ENCODE results near the gene CARD6. TPM values are rescaled to one million over a fixed set of nuclear protein-coding genes. Genes with fewer than 3 reads are reported as not detected.
"Not testable (repeated sequence)": the region's sequence is repeated elsewhere in the genome, so short reads cannot be mapped to it uniquely, and the experiment has no call there.

CARD6 gene
- total RNA-seq, 1 experiment from 2014 or later = 2.5 TPM

DNA sequence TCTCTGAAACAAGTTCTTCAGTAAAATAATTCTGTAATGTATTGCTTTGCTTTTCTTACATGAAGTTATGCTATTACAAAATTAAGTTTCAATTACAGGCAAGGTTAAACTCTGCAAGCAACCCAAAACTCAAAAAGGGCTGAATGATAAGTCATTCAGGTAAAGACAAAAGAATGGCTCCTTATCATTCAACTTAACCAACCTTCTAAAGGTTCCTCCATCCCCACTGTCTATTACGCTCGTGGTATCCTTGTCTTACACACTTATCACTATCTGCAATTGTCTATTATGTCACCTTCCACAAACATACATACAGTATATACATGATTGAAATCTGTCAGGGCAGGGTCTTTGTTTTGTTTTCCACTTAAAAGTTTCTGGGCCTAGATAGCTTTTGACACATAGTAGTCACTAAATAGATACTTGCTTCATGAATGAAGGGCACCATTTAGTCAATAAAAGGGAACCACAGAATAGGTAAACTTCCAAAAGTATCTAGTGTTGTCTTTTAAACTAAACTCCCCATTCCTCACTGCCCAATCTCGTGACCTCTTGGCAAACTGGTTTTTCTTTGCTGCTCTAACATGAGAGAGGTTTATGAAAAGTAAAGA lies 13.0 kb upstream of the CARD6 start:
- no peak for DNase-seq (ENCODE audit: low read depth)

DNA sequence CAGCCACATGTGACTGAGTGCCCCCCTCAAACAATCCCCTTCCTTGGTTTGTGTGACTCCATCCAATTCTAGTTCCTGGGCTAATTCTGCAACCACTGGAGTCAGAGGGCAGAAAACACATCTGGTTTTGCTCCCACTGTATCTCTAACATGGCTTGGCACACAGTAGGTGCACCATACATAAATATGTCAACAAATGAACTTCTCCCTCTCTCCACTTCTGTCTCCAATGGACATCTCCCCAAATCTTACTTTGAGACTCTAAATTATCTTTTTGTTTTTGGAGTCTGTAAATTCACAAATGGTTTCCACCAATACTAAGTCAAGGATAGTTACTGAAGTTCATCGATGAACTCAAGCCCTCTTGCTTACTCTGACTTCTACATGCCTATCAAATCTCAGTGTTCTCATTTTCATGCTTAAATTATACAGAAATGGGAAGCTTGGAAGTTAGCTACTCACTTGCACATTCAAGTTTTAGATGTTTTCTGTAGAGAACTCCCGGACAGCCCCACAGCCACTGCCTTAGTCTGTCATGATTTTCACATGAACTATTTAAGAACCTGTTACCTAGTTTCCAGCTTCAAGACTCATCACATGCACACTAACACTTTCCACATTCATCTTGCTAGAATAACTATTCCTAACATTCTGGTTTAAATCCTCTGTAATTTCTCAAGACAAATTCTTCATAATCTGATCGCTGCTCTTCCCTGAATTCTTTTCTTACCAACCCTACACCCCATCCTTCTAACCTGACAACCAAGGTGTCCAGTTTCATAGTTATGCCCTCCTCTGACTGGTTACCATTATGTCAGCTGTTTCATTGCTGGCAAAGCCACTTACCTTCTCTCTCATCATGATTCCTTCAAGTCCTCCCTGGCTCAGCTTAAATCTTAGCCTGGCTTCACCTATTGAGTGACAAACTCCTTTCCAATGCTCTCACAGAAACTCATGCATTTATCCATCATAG lies 12.2 kb upstream of the CARD6 start:
- no peak for DNase-seq (ENCODE audit: low read depth)

DNA sequence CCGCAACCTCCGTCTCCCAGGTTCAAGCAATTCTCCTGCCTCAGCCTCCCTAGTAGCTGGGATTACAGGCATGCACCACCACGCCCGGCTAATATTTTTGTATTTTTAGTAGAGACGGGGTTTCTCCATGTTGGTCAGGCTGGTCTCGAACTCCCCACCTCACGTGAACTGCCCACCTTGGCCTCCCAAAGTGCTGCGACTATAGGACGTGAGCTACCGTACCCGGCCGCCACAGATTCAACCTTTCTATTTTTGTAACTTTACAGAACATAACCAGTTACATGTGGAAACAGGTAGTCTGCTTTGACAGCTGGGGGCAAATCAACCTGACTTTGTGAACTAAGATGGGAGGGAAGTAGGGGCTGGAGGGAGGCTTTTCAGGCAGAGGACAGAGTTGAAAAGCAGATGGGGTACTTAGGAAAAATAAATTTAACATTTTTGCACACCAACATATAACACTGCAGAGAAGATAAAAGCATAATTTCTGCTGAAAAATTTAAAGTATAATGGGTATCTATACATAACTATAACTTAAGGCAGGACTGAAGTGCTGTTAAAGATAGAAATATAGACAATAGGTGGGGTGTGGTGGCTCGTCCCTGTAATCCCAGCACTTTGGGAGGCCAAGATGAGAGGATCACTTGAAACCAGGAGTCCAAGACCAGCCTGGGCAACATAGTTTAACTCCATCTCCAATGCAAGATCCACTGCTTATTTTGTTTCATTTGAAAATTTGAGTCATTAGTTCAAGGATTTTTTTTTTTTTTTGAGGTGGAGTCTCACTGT lies 11.2 kb upstream of the CARD6 start:
- DNase-seq (ENCODE audit: low read depth) = no peak

DNA sequence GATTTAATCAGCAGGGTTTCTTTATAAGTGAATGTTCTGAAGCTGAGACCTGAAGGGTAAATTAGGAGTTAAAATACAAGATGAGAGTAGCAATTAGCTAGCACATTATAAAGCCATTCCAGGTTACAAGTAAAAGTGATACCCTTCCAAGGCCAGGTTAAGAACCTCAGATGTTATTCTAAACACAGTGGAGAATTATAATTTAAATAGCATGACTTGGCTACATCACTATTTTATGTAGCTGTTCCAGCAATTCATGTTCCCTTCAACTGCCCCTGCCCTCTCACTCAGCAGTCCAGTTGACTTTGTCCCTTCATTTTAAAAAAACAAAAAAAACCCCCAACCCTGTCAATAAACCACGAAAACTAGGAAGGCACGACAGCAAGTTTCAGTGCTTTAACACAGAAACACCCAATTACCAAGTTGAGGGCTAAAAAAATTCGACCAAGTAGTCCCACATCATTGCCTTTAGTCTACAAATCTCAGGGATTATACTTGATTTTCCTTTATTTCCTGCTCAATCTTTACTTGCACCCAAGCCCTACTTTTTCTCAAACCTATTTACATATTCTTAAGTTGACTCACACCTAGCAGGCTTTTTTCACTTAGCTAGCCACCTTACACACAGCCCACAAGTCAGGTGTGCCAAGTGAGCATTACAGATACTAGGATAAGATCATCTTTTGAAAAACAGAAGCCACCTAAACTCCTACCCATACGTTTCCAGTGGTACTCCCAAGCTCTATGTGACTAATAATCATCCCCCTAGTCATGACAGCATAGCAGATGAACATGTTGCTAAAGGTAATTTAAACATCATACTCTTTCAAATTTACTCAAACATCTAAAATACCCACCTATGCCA lies 9.6 kb upstream of the CARD6 start:
- DNase-seq (ENCODE audit: low read depth) = no peak

DNA sequence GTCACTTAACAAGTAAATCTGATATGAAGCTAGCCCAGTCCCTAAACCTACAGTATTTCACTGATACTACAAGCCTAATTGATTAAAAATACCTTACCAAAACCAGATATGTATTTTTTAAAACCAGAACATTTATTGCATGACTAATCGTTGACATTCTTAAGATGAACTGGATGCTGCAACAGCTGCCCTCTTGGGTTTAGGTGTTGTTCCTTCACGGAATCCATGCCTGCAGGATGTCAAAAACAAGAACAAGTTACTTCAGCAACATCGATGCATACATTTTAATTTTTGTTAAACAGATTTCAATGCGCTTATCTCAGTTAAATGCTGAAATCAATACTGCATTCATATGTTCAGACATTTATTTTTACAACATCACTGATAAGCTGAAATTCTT lies 8.8 kb upstream of the CARD6 start:
- no peak for DNase-seq (ENCODE audit: low read depth)

DNA sequence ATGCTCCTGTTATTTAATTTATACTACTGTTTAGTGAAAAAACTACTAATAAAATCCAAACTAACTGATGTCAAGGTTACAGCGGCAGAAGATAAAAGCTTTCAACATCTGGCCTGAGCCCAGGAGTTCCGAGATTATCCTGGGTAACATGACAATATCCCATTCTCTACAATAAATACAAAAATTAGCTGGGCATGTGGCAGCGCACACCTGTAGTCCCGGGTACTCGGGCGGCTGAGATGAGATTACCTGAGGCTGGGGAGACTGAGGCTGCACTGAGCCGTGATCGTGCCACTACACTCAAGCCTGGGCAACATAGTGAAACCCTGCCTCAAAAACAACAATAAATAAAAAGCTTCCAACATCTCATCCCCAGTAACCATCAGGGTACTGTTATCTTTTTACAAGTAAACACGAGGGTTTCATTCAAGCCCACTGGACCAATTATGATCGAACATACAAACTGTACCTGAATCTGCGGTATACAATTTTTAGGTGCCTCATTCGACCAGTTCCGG lies 7.4 kb upstream of the CARD6 start:
- DNase-seq (ENCODE audit: low read depth) = no peak

DNA sequence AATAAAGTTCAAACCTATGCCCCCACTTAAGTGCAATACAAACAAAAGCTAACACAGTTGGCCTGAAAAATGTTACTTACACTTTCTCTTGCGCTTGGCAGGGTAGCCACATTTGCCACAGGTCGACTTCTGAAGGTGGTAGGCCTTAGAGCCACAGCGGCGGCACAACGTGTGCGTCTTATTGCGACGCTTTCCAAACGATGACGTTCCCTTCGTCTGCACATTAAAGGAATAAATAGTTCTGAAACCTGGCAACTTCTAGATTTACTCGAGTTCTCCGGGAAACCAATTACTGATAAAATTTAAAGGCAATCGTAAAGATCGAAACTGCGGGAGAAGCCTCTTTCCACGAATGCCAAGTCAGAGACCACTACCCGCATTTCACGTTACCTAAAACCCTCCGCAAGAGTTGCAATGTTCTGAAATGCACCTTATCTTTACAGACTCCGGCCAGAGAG lies 6.7 kb upstream of the CARD6 start:
- DNase-seq (ENCODE audit: low read depth) = peak; percentile 21

DNA sequence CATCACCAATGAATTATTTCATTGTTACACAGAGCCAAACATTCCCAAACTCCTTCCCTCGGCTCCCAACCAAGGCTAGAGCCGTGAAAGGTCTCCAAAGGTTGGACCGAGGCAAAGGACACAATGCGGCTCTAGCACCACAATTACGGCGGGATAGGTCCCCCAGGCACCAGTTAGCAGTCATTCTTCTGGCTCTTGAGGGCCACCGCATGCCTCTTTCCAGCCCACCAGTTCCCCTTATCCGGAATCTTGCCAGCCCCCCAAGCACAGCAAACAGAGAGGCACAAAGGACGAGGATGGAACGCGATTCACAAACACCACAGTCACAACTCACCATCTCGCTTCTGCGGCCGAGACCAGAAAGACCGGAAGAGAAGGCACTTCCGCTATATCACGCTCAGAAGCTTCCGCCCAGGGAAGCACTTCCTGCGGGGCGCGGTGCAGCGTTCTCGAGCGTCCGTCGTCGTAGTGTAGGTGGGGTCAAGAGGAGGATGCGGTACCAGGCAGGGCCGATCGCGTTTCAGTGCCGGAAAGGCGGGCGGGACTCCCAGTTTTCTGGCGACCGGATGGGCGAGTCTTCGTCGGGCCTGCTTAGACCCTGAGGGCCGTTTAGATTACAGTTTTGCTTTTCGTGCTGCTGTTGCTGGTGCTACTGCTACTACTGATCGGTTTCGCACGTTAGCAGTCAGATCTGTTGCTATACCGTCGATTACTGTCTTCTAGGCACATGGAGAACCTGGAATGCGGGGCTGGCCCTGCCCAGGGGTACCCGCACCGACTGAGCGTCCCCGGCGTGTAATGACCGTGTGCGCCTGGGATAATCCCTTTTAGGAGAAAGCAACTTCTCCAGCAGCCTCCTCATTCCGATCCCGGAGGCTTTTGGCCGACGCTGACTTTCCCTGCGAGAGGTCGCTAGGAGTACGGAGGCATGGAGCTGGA lies 6.0 kb upstream of the CARD6 start, which contains the start of gene RPL37:
RPL37 (minus strand) TSS at position 374 of the 939 bp plus-strand sequence; CDS start at position 337, 37 bp downstream.
- DNase-seq (ENCODE audit: low read depth) = peak; percentile 96

DNA sequence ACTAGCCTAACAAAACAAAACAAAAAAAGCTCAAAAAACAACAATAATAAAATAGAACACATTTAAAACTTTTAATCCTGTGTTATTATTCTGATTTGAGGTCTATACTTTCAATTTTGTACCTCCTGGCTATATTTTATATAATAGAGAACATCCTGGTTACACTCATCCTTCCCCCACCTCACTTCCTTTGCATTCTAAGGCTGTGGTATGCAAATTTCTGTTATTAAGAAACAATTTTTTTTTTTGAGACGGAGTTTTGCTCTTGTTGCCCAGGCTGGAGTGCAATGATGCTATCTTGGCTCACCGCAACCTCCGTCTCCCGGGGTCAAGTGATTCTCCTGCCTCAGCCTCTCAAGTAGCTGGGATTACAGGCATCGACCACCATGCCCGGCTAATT lies 3.1 kb upstream of the CARD6 start:
- DNase-seq (ENCODE audit: low read depth) = no peak

DNA sequence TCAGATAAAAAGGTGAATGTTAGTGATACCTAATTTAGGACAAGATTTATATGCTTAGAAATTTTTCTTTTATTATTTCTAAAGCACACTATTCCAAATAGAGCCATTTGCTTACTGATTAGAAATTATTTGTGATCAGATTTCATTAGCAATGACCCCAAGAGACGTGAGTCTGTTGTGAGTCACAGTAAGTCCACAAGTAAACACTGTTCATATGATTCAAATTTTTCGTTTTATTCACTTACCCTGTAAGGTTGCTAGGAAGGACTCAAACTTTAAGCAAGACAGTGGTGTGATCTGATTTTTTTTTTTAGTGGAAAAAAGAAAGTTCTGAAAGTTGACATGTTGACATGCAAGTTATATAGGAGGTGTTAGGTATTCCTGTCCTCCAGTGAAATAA lies 1.2 kb downstream of the CARD6 start:
- DNase-seq (ENCODE audit: low read depth) = peak; percentile 7

DNA sequence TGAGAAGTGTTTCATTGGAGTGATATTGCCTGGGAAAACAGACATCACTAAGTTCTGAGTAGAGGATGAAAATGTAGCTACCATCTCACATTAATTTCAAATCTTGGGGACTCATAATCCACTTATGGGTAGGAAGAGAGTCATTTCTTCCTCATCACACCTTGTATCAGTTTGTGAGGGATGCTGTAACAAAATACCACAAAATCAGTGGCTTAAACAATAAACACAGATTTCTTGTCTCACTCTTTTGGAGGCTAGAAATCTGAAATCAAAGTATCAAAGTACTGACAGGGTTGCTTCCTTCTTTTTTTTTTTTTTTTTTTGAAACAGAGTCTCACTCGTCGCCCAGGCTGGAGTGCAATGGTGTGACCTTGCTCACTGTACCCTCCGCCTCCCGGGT lies 3.4 kb downstream of the CARD6 start:
- no peak for DNase-seq (ENCODE audit: low read depth)

DNA sequence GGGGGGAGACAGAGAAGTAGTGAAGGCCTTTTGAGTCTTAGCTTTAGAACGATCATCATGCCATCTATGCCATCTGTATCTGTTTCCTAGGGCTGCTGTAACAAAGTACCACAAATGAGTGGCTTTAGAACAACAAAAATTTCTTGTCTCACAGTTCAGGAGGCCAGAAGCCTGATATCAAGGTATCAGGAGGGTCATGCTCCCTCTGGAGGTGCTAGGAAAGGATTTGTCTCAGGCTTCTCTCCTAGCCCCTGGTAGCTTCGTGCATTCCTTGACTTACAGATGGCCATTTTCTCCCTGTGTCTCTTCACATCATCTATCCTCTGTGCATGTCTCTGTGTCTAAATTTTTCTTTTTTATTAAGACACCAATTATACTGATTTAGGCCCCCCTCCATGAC lies 5.2 kb downstream of the CARD6 start:
- DNase-seq (ENCODE audit: low read depth) = no peak

DNA sequence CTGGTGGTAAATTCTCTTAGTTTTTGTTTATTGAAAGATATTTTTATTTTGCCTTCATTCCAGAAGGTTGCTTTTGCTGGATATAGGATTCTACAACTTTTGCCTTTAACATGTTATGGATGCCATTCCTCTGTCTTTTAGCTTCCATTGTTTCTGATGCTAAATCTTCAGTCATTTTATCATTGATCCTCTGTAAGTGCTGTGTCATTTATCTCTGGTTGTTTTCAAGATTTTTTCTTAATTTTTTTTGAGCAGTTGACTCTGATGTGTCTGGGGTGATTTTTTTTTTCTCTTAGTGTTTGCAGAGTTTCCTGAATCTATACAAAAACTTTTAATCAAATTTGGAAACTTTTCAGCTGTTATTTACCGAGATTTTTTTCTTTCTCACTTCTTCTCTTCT lies 6.4 kb downstream of the CARD6 start:
- no peak for DNase-seq (ENCODE audit: low read depth)

DNA sequence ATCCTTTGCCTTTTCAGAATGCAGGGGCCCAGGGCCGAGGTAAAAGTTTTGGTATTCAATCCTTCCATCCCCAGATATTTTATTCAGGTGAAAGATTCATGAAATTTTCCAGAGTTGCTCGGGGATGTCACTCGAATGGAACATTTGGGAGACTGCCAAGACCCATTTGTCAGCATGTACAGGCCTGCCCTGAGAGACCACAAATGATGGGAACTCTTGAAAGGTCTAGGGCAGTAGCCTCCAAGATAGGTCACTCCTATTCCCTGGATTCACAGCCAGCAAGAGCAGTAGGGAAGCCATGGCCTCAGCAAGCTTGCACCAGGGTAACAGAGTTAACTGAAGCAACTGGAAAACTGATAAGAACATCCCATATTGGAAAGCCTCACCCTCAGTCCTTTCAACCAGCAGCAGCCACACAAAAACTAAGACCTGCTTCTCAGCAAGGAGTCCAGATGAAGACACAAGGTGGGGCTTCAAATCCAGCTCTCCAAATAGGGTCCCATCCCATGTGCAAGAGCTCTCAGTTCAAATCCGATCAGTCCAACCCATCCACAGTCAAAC lies 12.5 kb downstream of the CARD6 start:
- DNase-seq (ENCODE audit: low read depth) = peak; percentile 18

DNA sequence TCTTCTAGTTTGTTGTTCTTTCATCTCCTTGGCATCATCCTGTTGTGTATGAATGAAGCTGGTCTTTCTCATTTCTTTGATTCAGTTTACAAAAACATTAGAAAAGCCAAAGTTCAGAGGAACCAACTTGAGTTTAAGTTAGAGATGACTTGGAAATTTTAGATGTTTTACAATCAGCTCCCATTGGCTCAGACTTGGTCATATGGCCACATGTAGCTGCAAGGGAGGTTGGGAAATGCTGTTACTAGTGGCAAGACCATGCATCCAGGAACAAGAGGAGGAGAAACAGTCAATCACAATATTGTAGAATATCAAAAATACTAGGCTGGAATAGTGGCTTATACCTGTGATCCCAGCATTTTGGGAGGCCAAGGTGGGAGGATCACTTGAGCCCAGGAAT lies 19.5 kb downstream of the CARD6 start:
- no peak for DNase-seq (ENCODE audit: low read depth)

DNA sequence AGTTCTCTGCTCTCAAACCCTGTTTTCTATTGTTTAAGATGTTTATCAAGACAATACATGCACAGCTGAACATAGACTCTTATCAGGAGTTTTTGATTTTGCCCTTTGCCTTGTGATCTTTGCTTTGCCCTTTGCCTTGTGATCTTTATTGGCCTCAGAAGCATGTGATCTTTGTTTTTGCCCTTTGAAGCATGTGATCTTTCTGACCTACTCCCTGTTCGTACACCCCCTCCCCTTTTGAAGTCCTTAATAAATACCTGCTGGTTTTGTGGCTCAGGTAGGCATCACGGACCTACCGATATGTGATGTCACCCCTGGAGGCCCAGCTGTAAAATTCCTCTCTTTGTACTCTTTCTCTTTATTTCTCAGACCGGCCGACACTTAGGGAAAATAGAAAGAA lies 23.8 kb downstream of the CARD6 start:
- DNase-seq (ENCODE audit: low read depth) = not testable (repeated sequence)

DNA sequence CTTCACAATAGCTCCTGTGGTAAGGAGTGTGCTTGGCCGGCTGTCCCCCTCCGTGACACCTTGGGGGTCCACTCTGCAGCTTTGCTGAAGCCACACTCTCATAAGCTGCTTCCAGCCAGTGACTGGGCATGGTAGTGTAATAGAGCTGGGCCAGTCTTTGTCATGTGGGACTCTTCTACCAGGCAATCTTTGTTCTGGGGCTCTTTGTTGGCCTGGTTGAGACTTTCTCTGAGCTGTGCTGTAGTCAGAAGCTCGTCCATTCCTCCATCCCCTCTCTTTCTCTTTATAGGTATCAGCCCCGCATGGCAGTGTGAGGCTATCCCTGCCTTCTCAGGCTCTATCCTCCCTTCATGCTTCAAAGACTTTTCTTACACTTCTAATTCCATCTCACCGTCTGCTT lies 25.7 kb downstream of the CARD6 start:
- no peak for DNase-seq (ENCODE audit: low read depth)

DNA sequence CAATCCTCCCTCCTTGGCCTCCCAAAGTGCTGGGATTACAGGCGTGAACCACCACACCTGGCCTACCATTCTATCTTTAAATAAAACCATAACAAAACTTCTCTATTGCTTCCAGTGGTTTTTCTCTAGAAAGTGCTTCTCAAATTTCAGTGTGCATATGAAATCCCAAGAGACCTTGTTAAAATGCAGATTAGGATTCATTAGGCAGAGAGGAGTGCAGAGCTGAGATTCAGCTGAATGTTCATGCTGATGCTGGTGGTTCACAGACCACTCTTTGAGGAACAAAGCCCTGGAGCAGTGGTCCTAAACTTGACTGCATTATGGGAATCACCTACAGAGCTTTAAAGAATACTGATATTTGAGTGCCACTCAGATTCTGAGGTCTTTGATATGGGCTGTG lies 28.2 kb downstream of the CARD6 start:
- DNase-seq (ENCODE audit: low read depth) = no peak

DNA sequence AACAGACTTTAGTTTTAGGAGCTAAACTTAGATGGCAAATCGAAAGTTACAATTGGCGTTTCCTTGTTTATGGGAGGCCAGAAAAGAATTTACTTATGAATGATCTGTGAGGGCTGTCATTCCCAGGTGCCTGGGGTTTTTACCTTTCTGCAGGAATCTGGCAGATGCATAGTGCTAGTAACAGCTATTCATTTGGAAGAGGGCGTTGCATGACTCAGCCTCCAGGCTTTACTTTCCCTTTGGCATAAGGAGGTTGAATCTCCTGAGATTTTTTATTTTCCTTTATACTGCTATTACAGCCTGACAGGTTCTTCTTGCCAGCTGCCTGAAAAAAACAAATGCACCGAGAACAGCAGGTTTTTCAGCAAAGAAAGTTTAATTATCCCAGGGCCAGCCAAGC lies 30.0 kb downstream of the CARD6 start:
- peak; percentile 20 for DNase-seq (ENCODE audit: low read depth)

DNA sequence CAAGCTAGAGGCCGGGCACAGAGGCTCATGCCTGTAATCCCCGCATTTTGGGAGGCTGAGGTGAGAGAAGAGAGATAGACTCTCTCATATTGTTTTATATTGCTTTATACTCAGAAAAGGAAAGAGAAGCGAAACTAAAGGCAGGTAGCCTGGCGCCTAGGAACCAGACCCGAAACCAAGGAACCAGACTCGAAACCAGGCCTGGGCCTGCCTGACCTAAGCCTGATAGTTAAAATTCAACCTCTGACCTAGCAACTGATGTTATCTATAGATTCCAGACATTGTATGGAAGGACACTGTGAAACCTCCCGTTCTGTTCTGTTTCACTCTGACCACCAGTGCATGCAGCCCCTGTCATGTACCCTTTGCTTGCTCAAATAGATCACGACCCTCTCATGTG lies 31.1 kb downstream of the CARD6 start:
- DNase-seq (ENCODE audit: low read depth) = not testable (repeated sequence)

All from RPMI7951 (cell line).